SKM-1 treated with dmso at 0.1 percent for 144 hours (cell line): ENCODE measurements around the gene TUFM.
"Not testable (repeated sequence)": the region's sequence is repeated elsewhere in the genome, so short reads cannot be mapped to it uniquely, and the experiment has no call there.

ENCODE experiments used
- DNase-seq: peaks from one replicate; lab custom pipeline; 2025; ENCODE audit not compliant: unreplicated experiment; lab: John Stamatoyannopoulos, UW

Gene TUFM

GRCh38 chr16:28846080-28846932 is at the start of gene TUFM:
Gene TUFM (minus strand): TSS chr16:28846348. CDS start chr16:28846269, 79 bp downstream.
- DNase-seq = peak; percentile 97

GRCh38 chr16:28895609-28896008 is 49.5 kb upstream of the TUFM start:
- DNase-seq = no peak

GRCh38 chr16:28893291-28893690 is 47.1 kb upstream of the TUFM start:
- no peak for DNase-seq

- no peak for DNase-seq
Measured at GRCh38 chr16:28891964-28892890, 46.1 kb upstream of the TUFM start.

- DNase-seq = not testable (repeated sequence)
Measured at GRCh38 chr16:28890355-28890754, 44.2 kb upstream of the TUFM start.

GRCh38 chr16:28886945-28887344 is 40.8 kb upstream of the TUFM start:
- DNase-seq = no peak

GRCh38 chr16:28884045-28884444 is 37.9 kb upstream of the TUFM start:
- no peak for DNase-seq

GRCh38 chr16:28883221-28883996 is 37.3 kb upstream of the TUFM start:
- DNase-seq = no peak

- DNase-seq = peak; percentile 9
Measured at GRCh38 chr16:28882551-28883160, 36.5 kb upstream of the TUFM start.

GRCh38 chr16:28881565-28881964 is 35.4 kb upstream of the TUFM start:
- not testable (repeated sequence) for DNase-seq

- DNase-seq = no peak
Measured at GRCh38 chr16:28880955-28881354, 34.8 kb upstream of the TUFM start.

GRCh38 chr16:28880589-28880915 is 34.4 kb upstream of the TUFM start:
- DNase-seq = no peak

- peak; percentile 84 for DNase-seq
Measured at GRCh38 chr16:28879841-28880588, 33.9 kb upstream of the TUFM start.

- DNase-seq = no peak
Measured at GRCh38 chr16:28879261-28879840, 33.2 kb upstream of the TUFM start.

- no peak for DNase-seq
Measured at GRCh38 chr16:28878083-28878926, 32.2 kb upstream of the TUFM start, which contains the start of gene ATP2A1. Gene ATP2A1 (plus strand): TSS chr16:28878488. CDS start chr16:28878672, 184 bp downstream.

GRCh38 chr16:28877655-28878000 is 31.5 kb upstream of the TUFM start:
- DNase-seq = no peak

GRCh38 chr16:28876973-28877654 is 31.0 kb upstream of the TUFM start:
- DNase-seq = no peak

GRCh38 chr16:28876019-28876659 is 30.0 kb upstream of the TUFM start:
- DNase-seq = no peak
